COLO668 (cell line): Measurements from ENCODE around the gene DOK7.
A peak's percentile ranks its signal among the peaks of the same experiment; 100 is the strongest.

Experiments
- DNase-seq: peaks from one replicate; lab custom pipeline; 2025; ENCODE audit not compliant: unreplicated experiment; lab: John Stamatoyannopoulos, UW

DOK7 gene

DNA sequence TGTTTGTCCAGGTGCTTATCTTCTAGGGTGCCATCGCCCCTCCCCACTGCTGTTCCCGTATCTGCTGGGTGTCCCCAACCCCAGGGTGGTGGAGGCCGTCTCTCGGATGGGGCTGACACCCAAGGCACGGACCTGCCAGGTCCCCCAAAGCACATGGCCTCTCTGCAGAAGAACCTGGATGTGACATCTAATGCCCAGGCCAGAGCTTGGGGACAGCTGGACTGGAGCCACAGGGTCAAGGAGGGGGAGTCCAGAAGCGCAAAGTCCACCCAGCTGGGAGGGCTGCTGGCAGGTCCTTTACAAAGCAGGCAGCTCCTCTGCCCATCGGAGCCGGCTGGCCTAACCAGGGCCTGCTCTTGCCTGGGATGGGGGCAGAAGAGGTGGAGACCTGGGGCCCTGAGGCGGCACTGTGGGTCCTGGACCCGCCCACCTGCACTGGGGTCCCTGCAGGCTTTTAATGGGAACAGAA, 751 bp upstream of the DOK7 start:
- DNase-seq = no peak

DNA sequence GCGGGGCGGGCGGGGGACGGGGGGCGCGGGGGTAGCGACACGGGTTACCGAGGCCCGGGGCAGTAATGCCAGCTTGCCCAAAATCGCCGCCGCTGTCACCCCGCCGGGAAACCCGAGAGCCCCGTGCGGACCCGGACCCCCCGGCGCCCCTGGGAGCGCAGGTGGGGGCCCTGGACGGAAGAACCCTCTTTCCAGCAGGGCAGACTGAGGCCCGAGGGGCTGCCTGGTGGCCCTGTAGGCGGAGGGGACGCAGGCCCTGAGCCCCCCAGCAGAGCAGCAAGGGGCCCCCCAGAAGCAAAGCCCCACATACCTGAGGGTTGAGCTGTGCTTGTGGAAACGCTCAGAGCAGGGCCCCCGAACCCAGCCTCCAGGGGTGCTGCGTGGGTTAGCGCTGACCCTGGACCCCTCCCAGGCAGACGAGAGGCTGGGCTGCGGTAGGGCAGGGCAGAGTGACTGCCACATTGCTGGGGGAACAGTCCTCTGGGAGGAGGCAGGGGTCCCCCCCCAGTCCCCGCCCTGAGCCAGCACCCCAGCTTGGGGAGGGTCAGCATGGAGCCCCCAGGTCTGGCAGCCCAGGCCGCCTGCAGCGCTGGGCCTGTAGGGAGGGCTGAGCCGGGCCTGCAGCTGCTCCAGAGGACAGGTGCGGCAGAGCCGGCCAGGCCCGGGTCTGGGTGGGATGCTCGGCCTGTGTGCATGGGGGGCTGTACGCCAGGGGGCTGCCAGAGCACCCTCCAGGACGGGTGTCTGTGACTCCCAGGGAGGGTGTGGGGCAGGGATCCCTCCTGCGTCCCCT, 646 bp downstream of the DOK7 start:
- DNase-seq = no peak

DNA sequence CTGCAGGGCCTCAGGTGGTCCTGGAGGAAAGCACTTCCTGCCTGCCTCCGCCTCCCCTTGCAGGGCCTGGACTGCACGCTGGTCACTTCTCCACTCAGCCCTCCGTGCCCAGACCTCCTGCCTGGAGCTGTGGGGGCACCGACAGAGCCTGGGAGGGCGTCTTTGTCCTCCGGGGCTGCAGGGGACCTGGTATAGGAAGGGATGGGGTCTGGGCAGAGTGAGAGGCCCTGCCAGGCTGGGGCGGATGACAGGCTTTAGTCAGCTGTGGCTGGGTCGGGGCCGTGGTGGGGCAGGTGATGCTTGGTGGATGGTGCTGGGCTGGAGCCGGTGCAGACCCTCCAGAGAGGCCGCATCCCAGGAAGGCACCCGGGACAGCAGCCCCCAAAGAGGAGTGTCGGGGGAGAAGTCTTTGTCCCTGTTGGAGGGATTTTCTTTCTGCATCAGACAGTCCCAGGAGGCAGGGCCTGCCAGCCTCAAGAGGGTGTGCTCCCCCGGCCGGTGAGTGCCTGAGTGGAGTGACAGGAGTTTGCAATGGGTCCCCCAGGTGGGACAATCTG, 1.3 kb downstream of the DOK7 start:
- DNase-seq = no peak

DNA sequence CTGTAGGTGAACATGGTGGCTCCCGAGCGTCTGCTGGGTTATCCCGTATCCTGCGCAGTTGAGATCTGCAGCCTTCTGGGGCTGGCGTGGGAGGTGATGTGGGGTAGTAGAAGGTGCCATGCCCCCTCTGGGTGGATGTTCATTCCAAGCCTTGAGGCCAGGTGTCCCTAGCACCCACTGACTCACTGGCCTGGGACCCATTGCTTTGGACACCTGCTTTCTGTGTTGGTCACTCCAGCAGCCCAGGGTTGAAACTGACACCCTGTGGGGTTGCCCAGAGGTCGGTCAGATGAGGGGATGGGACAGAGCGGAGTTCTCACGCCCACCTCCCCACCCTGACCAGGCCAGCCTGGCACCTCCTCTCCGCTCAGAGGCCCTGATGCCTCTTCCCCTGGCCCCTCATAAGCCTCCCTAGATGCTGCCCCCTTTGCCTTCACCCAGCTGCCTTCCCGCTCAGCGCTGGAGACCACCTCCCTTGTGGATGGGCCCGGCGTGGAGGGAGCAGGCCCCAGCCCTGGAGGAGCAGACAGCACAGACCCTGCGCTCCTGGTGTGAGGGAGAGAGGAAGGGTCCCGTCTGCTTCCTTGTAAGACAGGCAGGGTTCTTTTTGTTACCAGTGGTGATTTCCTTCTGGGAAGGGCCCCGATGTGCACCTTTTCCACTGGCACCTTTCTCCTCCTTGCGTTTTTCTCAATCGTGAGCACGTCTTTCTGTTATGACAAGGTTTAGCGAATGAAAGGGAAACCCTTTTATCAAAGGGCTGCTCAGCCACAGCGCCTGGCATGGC, 2.0 kb downstream of the DOK7 start:
- DNase-seq = no peak

DNA sequence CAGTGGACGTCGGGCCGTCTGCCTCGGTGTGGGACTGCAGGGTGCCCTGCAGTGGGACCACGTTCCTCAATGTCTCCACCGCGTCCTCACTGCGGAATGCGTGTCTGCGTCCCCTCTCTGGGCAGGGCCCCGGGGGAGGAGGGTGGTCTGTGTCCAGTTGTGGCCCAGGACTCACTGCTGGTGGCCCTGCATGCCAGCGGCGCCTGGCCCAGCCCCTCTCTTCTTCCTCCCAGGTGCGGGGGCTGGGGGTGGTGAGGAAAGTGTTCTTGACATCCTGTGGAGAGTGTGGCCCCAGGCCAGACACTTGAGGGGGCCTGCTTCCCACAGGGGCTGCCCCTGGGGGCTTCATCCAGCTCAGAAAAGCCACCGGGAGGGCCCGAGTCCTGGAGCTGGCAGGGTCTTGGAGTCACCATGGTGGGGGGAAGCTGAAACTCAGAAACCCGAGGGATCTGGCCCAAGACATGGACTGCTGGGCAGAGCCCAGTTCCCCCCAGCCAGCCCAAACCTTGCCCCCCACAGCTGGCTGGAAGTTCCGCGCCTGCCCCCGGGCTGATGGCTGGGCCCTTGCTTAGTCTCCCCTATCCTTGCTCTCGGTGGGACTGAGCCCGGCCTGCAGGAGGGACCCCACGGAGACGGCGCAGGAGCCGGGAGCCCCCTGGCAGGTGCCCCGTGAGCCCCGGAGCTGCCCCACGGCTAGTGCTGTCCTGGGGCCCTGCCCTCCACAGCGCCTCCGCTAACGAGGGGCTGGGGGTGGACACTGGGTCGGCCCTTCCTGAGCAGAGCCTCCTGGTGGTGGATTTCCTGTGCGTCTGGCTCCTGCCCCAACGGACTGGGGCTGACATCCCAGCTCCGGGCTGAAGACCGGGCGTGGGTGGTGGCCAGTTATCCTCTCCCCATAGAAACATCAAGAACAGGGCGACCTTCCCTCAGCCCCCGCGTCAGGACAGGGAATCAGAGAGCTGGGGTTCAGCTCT, 2.9 kb downstream of the DOK7 start:
- DNase-seq = no peak

DNA sequence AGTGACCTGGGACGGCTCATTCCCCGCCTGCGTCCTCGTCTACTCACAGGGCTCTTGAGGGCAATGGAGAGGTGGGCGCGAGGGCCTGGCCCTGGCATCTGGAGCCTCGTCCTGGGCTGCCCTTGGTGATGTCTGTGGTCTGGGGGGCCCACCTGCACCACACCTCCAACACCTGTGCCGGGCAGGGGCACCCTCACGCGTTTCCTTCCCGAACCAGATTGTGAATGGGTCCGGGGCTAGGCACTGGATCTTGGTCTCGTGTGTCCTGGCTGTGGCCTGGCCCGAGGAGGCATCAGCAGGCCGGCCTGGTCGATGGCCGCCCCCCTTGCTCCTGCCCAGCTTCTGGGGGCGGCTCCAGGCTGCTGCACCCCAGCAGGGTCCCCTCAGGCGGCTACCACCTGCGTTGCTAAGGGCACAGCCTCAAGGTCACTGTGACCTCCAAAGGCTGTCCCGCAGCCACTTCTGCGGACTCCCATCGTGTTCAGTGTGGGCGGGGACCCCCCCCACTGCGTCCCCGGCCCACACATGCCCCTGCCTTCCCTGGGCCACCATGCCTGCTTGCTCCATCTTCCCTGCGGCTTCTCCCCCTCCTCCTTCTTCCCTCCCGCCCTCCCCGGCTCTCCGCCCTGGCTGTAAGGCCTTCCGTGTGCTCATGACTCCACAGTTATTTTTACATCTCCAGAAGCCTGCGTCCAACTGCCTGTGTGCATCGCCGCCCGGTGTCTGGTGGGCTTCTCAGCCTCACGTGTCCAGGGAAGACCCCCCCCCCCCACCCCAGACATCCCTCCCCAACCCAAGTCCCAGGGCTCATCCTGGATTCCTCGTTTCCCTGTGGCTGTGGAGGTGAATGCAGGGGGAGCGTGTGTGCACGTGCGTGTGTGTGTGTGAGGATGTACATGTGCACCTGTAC, 3.8 kb downstream of the DOK7 start:
- DNase-seq = no peak

DNA sequence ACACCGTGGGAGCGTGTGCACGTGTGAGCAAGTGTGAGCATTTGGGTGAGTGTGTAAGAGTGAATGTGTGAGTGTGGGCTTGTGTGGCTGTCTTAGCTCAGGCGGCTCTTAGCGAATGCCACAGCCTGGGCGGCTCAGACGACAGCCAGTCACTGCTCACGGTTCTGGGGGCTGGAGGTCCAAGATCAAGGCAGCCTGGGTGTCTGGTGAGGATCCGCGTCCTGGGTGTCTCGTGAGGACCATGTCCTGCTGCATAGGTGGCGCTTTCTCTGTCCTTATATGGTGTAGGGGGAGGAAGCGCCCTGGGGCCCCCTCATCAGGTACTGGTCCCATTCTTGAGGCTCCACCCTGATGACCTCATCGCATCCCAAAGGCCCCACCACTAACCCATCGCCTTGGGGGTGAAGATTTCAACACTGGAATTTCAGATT, 4.5 kb downstream of the DOK7 start:
- no peak for DNase-seq

DNA sequence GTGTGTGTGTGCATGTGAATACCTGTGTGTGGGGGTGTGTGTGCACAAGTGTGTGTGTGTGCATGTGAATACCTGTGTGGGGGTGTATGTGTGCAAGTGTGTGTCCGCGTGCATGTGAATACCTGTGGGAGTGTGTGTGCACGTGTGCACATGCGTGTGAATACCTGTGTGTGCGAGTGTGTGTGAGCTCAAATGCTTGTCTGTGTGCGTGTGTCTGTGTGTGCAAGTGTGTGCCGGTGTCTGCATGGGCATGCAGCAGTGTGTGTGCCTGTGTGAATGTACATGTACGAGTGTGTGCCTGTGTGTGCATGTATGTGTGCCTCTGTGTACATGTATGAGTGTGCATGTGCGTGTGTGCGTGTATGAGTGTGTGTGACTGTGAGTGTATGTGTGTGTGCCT, 5.0 kb downstream of the DOK7 start:
- DNase-seq = no peak

DNA sequence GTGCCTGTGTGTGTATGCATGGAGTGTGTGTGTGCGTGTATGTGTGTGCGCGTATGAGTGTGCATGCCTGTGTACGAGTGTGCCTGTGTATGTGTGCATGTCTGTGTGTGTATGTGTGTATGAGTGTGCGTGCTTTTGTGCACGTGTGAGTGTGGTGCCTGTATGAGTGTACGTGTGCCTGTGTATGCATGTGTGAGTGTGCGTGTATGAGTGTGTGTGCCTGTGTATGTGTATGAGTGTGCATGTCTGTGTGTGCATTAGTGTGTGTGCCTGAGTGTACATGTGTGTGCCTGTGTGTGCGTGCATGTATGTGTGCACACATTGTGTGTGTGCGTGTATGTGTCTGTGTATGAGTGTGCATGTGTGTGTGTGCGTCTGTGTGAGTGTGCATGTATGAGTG, 5.7 kb downstream of the DOK7 start:
- no peak for DNase-seq

DNA sequence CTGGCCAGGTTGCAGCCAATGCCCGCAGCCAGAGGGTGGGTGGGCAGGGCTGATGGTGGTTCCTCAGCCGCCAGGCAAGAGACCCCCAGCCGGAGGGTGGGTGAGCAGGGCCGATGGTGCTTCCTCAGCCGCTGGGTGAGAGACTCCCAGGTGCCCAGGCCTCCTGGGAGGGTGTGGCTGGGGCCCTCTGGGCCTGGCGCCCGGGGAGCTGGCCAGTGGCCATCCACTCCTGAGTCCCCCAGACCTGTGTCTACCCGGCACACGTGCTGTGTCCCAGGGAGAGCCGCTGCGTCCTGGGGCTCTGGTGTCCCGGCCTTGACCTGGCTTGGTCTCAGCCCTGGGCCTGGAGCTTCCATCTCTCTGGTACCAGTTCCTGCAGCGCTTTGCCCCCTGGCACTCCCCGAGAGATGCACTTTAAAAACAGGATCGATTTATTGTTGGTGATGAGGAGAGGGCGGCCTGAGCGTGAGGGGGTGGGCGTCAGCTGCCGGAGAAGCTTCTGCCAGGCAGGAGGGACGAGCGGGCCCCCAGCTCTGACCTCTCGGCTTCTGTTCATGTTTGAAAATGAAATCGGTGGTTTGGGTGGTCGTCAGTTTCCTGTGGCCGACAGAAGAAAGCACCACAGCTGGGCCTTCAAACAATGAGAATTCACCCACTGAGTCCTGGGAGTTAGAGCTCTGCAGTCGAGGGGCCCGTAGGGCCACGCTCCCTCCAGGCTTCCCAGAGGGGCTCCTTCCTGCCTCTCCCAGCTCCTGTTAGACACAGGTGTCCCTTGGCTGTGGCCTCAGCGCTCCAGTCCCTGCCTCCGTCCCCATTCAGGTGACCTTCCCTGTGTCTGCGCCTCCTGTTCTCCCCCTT, 6.5 kb downstream of the DOK7 start:
- DNase-seq = no peak

DNA sequence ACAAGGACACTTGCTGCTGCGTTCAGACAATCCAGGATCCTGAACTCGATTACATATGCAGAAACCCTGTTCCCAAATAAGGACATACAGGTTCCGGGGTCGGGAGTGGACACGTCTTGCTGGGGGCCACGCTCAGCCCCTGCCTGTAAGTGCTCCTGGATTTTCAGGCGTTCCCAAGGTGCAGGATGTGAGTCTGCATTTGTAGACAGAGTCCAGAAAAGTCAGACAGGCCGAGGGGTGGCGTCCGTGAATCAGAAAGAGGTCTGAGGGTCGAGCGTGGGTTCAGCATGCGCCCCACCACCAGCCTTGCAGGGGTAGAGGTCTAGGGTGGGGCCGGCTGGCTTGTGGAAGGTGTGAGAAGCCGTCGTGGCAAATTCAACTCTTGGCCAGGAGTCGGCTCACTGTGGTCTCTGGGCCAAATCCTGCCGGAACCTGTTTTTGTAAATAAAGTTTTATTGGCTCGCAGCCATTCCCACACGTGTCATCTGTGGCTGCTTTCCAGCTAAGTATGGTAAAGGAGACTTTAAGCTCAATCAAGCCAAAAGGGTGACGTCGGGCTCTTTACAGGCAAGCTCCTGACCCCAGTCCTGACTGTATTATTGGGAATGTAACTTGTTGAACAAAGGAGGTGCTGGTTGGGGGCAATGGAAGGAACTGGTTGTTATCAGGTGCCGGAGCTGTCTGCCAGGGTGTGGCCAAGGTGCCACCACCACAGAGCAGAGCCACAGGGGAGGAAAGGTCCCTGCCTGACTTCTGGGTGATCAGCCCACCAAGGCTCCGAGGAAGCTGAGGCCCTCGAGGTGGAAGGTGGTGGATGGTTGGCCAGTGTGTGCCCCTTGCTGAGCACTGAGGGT, 7.4 kb downstream of the DOK7 start:
- DNase-seq = no peak

DNA sequence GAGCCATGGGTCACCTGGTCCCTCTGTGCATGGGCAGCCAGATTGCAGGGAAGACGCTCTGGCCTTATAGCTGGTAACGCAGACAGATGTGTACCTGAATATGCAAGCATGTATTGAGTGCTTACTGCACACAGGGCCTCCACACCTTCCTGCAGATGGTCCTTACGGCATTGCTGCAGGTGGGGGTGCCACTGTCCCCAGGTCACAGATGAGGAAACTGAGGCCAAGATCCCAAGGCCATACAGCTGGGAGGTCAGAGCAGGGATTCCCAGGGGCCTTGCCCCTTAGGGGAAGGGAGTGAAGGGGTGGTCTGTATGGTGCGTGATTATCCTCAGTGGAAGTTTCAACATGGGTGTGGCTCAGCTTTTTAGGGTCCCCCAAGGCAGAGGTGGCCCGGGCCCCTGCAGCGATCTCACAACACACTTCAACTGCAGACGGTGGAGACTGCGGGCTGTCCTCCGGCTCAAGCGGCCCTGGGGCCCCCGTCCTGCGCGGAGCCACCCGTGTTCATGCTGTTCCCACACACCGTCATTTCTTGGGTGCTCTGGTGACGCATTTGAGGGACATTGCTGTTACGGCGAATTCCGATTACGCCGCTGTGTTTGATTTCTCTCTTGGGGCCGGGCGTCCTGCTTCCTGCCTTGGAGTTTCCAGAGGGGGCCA, 8.1 kb downstream of the DOK7 start:
- DNase-seq = no peak

DNA sequence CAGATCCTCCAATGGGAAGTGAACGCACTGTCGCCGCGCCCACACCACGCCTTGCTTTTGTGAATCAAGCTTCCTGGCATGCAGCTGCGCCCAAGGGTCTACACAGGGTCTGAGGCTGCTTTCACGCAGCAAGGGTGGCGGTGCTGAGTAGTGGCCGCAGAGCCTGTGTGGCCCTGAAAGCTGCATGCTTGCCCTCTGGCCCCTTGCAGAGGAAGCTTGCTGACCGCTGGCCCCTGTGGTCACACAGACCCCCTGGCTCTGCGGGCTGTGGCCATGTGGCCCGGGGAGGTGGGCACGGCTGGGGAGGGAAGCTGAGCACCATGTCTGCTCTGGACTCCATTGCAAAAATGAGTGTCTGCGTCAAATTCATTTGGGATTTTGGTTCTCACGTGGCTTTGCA, 8.8 kb downstream of the DOK7 start:
- no peak for DNase-seq

DNA sequence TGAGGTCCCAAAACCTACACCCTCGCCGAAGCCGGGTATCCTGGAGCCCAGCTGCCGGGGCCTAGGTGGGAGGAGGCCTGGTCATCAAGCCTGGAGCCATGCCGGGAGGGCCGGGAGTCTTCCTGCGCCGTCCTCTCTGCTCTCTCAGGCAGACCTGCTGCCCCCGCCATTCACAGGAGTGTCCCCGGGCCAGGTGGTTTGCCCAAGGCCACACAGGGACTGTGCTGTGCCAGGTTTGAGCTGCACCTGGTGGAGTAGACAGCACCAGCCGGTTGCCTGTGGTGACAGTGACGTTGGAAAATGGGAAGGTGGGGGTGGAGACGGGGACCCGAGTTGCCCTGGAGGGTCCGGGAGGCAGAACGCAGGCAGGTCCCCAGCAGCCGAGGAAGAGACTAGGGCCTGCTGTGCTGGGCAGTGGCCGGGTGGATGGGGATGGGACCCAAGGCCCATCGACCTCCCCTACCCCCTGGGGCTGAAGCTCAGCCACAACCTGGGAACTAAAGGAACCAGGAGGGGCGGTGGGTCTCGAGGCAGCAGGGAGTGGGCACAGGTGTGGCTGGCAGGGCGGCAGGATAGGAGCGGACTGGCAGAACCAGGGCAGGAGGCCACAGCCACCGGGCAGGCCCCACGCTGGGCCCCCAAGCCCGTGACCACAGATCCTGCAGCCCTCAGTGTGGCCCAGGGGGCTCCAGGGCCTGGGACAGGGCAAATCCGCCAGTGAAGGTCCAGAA, 9.5 kb downstream of the DOK7 start:
- DNase-seq = peak; percentile 78

DNA sequence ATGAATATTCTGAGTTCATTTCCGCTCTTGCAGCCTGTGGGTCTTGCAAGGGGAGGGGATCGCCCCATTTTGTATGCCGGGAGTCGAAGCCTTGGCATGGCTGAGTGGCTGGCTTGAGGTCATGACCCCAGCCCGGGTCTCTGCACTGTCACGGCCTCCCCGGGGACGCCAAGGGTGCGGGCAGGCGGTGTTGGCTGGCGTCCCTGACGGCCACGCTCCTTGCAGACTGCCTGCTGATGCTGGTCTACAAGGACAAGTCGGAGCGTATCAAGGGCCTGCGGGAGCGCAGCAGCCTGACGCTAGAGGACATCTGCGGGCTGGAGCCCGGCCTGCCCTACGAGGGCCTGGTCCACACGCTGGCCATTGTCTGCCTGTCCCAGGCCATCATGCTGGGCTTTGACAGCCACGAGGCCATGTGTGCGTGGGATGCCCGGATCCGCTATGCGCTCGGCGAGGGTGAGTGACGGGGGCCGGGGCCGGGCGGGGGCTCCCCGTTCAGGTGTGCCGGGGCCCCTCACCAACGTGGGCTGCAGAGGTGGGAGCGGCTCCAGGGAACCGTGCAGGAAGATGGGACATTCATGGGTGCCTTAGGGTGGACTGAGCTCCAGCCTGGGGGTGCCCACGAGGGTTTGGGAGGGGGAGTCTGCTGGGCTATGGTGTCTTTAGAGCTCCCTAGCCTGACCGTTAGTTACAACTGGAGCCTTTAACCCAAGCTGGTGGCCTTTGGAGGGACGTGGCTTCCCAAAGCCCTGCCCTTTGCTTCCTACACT, 10.3 kb downstream of the DOK7 start:
- no peak for DNase-seq
